ENCODE measurements around the gene FIG4.

The FIG4 gene

GRCh38 chr6:109840034-109840433 lies 148.9 kb downstream of the FIG4 start:
- Histone ChIP-seq H3K27ac (no peak overlapping the region), H3K36me3 (replicated peaks) (no peaks in the 10 kb centered on the region), H3K27me3 (replicated peaks) (no peaks in the 10 kb centered on the region), H3K4me3 (ENCODE audit: low read depth, low read length) (no peak overlapping the region)
- no peak for TF ChIP-seq CTCF (IDR thresholded peaks at IDR 0.05; ENCODE audit: low read depth, low read length, missing control alignments)
- DNase-seq, result no peak
- in situ Hi-C loops (cut with HindIII; ENCODE audit: low pct_ligation_motif_present, low sequenced_read_pairs), result no loop called here

- in situ Hi-C loops (cut with HindIII; ENCODE audit: low pct_ligation_motif_present, low sequenced_read_pairs), result no loop called here
- Histone ChIP-seq H3K27me3 (replicated peaks) (no peaks in the 10 kb centered on the region), H3K4me3 (ENCODE audit: low read depth, low read length) (no peak overlapping the region), H3K27ac (no peak overlapping the region), H3K36me3 (replicated peaks) (no peaks in the 10 kb centered on the region)
- no peak for TF ChIP-seq CTCF (IDR thresholded peaks at IDR 0.05; ENCODE audit: low read depth, low read length, missing control alignments)
- DNase-seq, result peak; percentile 15
These were observed 149.7 kb downstream of the FIG4 start for GRCh38 chr6:109840796-109841195.

GRCh38 chr6:109841869-109842268 lies 150.8 kb downstream of the FIG4 start:
- DNase-seq, result no peak
- Histone ChIP-seq H3K27ac (no peak overlapping the region), H3K27me3 (replicated peaks) (no peaks in the 10 kb centered on the region), H3K4me3 (ENCODE audit: low read depth, low read length) (no peak overlapping the region), H3K36me3 (replicated peaks) (no peaks in the 10 kb centered on the region)
- no peak for TF ChIP-seq CTCF (IDR thresholded peaks at IDR 0.05; ENCODE audit: low read depth, low read length, missing control alignments)
- in situ Hi-C loops (cut with HindIII; ENCODE audit: low pct_ligation_motif_present, low sequenced_read_pairs), result no loop called here

GRCh38 chr6:109852713-109853112 lies 161.6 kb downstream of the FIG4 start:
- no peak overlapping the region for H3K27ac ChIP-seq
- no peaks in the 10 kb centered on the region for H3K36me3 ChIP-seq (replicated peaks)
- DNase-seq, result no peak
- H3K27me3 ChIP-seq (replicated peaks), result no peaks in the 10 kb centered on the region
- no peak overlapping the region for H3K4me3 ChIP-seq (ENCODE audit: low read depth, low read length)
- in situ Hi-C loops (cut with HindIII; ENCODE audit: low pct_ligation_motif_present, low sequenced_read_pairs), result no loop called here
- no peak for TF ChIP-seq CTCF (IDR thresholded peaks at IDR 0.05; ENCODE audit: low read depth, low read length, missing control alignments)

- H3K27ac ChIP-seq, result no peak overlapping the region
- no peak for DNase-seq
- no peak for TF ChIP-seq CTCF (IDR thresholded peaks at IDR 0.05; ENCODE audit: low read depth, low read length, missing control alignments)
- no peaks in the 10 kb centered on the region for H3K27me3 ChIP-seq (replicated peaks)
- H3K4me3 ChIP-seq (ENCODE audit: low read depth, low read length), result no peak overlapping the region
- in situ Hi-C loops (cut with HindIII; ENCODE audit: low pct_ligation_motif_present, low sequenced_read_pairs), result no loop called here
- H3K36me3 ChIP-seq (replicated peaks), result no peaks in the 10 kb centered on the region
These were observed 162.3 kb downstream of the FIG4 start for GRCh38 chr6:109853426-109853825.

GRCh38 chr6:109853951-109854350 lies 162.9 kb downstream of the FIG4 start:
- no peak for TF ChIP-seq CTCF (IDR thresholded peaks at IDR 0.05; ENCODE audit: low read depth, low read length, missing control alignments)
- no peaks in the 10 kb centered on the region for H3K27me3 ChIP-seq (replicated peaks)
- DNase-seq, result no peak
- in situ Hi-C loops (cut with HindIII; ENCODE audit: low pct_ligation_motif_present, low sequenced_read_pairs), result no loop called here
- H3K4me3 ChIP-seq (ENCODE audit: low read depth, low read length), result no peak overlapping the region
- H3K36me3 ChIP-seq (replicated peaks), result no peaks in the 10 kb centered on the region
- H3K27ac ChIP-seq, result no peak overlapping the region
